Fibroblast of the conjunctiva (primary cell): ENCODE data around the gene CHMP6.
A peak's percentile ranks its signal among the peaks of the same experiment; 100 is the strongest.

Source experiments
- DNase-seq: peaks from one replicate; pipeline ENCODE4 v3.0.0-alpha.2; 2010; ENCODE audit warnings: low read depth

The CHMP6 gene

DNA sequence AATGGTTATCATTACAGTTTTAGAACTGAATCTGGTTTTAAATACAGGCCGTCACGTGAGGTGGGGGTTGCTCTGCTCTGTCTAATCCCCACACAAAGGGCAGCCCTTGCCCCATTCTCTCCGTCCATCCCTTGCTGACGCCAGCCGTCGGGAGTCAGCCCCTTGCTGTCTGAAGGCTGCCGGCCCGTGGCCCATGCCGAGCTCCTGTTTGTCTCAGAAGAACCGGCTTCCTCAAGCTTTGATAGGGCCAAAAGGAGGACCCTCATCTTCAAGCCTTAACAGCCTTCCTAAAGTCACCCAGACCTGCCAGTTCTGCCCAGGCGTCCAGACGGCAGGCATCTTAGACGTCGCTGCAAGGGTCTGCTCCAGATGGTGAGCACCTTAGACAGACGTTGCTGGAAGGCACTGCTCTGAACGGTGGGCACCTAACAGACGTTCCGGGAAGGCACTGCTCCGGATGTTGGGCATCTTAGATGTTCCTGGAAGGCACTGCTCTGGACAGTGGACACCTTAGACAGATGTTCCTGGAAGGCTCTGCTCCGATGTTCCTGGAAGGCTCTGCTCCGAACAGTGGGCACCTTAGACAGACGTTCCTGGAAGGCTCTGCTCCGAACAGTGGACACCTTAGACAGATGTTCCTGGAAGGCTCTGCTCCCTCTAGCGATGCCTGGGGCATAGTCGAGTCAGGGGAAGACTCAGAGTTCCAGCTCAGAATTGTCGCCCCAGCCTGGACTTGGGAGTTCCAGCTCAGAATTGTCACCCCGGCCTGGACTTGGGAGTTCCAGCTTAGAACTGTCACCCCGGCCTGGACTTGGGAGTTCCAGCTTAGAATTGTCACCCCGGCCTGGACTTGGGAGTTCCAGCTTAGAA is 35.1 kb upstream of the CHMP6 start:
- no peak for DNase-seq

DNA sequence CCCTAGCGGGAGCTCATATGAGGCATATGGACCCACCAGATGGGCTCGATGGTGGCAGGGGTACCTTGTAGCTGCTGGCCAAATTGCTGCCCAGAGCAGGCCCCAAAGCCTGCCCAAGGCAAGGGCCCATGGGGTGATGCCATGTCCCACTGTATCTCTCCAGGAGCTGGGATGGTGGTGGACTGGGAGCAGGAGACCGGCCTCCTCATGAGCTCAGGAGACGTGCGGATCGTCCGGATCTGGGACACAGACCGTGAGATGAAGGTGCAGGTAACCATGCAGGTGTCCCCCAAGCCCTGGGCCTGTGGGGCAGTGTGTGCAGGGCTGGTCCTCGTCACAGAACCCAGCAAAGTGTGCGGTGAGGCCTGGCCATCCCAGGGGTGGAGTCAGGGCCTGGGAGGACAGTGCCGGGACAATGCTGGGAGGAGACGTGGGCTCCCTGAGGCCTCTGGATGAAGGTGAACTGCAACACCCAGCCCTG is 34.1 kb upstream of the CHMP6 start:
- DNase-seq = no peak

DNA sequence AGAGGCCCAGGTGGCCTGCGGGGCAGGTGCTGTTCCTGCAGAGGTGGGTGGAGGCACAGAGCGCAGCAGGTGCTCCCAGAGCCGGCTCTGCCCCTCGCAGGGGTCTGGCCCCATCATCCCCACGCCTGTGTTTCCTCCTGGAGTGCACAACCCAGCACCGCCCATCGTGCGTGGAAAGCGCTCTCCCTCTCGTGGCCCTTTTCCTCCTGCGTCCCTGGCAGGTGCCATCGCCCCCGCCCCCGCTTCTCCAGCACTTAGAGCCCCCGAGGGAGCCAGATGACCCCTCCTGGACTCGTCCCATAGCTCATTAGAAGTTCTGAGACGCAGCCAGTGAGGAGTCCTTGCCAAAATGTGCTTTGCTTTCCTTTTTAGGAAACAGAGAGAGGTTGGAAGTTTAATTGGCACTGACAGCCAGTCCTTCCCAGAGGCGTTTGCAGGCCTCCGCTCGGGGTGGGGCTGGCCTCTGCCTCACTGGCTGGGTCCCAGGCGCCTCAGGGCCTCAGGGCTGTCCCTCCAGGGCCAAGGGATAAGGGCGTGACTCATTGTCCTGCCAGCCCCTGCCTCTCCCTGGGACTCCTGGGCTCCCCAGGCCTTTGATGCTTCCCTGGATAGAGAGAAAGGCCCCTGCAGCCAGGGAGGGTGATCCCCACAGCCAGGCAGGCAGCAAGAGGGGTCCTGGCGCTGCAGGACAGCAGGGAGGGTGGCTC is 32.2 kb upstream of the CHMP6 start:
- peak; percentile 80 for DNase-seq

GRCh38 chr17:80960037-80960796 is 31.4 kb upstream of the CHMP6 start:
- DNase-seq = no peak

- DNase-seq = no peak
These were observed 30.7 kb upstream of the CHMP6 start for GRCh38 chr17:80960797-80961452.

DNA sequence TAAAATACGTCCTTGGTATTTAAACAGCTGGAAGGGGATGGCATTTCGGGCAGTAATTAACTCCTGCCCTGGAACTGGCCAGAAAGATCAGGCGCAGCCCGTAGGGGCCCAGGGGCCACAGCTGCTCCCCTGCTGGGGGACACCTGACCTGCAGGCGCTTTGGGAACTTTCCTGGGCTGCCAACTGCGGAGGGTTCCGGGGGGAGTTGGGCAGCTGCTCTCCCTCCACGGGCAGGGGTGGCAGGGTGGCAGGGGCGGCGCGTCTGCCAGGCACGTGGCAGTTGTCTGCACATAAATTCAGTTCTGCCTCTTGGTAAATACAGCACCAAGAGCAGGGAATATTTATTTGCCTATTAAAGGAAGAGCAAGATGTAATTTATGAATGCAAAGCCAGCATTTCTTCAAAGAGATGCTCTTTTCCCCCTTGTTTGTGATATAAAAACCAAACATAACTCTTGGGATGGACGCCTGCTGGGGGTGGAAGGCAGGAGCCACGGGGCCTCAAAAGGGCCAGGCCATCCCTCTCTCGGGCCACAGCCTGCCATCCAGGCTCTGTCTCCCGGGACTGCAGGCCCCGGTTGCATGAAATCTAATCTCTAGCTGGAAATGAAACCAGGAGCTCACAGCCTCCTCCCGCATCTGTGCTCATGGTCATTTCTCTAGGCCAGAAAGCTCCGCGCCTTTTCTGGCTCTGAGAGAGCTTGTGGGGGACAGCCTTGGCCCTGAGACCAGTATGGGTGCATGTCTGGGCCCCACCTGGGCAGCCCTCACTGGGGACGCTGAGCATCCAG is 29.9 kb upstream of the CHMP6 start:
- no peak for DNase-seq

DNA sequence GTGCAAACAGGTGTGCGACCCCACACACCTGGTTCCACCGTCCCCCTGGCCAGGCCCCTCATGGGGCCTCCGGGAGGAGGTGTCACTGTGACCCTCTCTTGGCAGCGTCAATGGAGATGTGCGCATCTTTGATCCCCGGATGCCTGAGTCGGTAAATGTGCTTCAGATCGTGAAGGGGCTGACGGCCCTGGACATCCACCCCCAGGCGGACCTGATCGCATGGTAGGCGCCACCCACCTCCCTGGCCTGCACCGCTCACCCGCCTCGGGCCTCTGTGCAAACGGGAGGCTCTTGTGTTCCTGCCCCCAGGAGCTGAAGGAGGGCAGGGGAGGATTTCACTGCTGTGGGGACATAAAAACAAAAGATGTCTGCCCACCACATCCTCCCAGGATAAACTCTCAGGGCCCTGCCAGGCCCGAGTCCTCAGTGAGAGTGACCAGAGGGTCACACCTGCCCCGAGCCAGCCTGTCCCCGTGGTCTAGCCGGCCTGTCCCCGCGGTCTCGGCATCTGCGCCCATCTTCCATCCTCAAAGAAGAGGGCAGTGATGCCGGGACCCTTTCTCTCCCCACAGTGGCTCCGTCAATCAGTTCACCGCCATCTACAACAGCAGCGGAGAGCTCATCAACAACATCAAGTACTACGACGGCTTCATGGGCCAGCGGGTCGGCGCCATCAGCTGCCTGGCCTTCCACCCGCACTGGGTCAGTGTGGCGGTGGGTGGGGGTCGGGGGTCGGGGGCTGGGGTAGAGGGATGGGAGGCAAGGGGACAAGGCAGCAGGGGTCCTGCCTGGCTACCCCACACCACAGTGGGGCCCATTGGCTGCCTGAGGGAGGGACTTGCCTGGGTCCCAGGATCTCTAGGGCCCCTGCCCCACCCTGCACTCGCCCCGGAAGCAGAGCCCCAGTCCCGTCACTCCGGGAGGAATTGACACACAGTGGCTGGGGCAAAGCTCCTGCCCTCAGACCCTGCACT is 29.0 kb upstream of the CHMP6 start:
- DNase-seq = no peak

- no peak for DNase-seq
These were observed 27.7 kb upstream of the CHMP6 start for GRCh38 chr17:80963812-80964543.

GRCh38 chr17:80964544-80964856 is 27.1 kb upstream of the CHMP6 start:
- DNase-seq = no peak

DNA sequence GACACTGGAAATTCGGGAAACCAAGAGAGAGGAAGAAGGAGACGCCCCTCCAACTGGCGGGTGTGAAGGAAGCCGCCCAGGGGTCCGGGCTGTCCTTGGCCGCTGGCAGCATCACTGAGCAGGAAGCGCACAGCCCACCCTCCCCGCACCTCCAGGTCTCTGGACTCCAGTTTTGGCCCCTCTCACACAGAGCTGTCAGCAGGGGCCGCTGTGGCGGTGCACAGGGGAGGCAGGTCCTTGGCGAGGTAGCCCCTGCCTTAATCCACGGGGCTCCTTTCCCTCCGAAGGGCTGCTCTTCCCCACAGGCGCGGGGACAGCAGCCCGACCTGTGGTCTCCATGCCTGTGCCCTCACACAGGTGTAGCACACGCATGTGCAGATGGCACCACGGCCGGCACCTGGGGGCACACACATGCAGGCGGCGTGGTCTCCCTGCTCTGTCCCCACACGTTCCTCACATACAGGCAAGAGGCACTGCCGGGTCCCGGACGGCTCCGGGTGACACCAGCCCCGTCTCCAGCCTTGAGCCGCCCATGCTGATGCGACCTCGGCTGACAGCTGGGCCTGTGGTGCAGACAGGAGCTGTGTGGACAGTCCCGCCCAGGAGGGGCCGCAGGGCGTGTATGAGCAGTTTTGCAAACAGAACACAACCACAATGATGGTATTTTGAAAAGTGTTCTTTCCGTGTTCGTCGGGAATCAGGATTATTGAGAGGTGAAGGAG is 26.6 kb upstream of the CHMP6 start:
- no peak for DNase-seq

GRCh38 chr17:80965606-80966005 is 26.0 kb upstream of the CHMP6 start:
- DNase-seq = no peak

- DNase-seq = no peak
These were observed 24.2 kb upstream of the CHMP6 start for GRCh38 chr17:80967404-80967872.

DNA sequence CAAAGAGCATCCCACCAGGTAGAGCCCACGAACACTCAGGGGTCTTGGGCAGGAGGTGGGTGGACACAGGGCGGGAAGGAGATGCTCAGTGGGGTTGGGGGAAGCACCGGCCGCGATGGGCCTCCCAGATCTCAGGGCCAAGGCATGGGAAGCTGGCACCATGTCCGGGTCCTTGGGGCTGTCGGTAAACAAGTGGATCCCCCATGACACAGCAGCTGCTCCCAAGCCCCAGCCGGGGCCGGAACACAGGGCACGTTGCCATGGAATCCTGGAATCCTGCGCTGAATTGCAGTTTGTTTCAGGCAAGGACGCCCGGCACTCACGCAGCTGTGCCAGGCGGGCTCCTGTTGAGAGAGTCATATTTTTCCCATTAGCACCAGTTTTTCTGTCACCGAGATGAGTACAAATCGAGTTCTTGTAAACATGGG is 23.0 kb upstream of the CHMP6 start:
- DNase-seq = no peak

GRCh38 chr17:80969030-80969673 is 22.5 kb upstream of the CHMP6 start:
- DNase-seq = no peak

DNA sequence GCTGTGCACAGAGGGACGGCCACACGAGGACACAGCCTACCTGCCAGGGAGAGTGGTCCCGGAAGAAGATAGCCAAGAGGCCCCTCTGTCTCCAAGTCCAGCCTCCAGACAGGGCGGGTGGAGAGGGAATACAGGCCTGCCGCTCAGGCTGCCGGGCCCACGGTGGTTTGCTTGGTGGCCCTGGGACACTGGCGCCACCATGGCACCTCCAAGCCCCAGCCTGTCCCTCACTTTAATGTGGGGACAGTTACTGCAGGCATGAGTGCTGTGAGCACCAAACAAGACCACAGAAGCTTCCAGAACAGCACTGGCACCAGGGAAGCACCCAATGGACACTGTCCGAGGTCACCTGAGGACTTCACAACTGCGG is 22.0 kb upstream of the CHMP6 start:
- DNase-seq = no peak

DNA sequence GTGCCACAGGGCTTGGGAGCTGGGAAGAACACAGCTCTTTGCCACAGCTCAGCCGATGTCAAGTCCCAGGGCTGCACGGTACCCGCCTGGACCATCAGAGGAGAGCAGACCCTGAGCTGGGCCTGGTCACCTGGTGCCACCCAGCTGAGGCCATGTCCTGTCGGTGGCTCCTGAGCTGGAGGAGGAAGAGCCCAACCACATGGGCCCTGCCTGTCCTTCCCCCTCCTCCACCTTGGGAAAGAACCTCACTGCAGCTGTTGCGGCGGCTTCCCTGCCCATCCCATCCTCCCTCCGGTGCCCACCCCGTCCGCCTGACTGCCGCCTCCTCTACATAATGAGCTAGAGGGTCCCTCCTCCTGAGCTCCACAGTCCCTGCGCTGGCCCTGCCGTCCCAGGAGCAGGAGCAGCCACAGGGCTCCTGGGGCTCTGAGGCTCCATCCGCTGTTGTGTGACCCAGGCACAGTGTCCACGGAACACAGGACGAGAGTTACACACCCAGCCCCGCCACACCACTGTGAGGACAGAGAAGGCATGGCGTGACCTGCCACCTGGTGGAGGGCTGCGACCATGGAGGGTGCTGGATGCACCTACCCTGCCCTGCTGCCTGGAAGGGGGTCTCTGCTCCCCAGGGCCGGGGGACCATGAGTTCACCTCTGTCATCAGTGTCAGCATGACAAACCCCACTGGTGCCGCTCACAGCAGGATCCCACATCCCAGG is 21.4 kb upstream of the CHMP6 start:
- no peak for DNase-seq
